HepG2 (cell line): ENCODE results near the gene PLIN5. TPM values are rescaled to one million over a fixed set of nuclear protein-coding genes. Genes with fewer than 3 reads are reported as not detected.

Experiments used
- CBX1 ChIP-seq: IDR thresholded peaks from one replicate; pipeline ENCODE4 v1.6.1; 2016; ENCODE audit warnings: antibody characterized with exemption, low read depth
- CREM ChIP-seq, 2 experiments: sonication (generic) in 1 of 2; formaldehyde crosslinking in 1 of 2; IDR thresholded peaks; 2 replicates each; pipeline versions ENCODE4 v1.4.0 to v1.6.1; 2016 to 2020; ENCODE audit warnings: antibody characterized with exemption in 1 of 2, mild to moderate bottlenecking in 1 of 2, missing genetic modification reagents in 1 of 2
- EHMT2 ChIP-seq: fragments of 200-600 bp; sonication (generic); IDR thresholded peaks from 2 replicates; pipeline ENCODE4 v1.7.0; 2017; ENCODE audit warnings: antibody characterized with exemption, low read depth, low read length, borderline replicate concordance
- ESRRA ChIP-seq: sonication (generic); formaldehyde crosslinking; IDR thresholded peaks from 2 replicates; pipeline ENCODE4 v1.5.1; 2020; ENCODE audit warnings: mild to moderate bottlenecking, low read depth, missing genetic modification reagents
- FOXA3 ChIP-seq: IDR thresholded peaks from 2 replicates; pipeline ENCODE4 v1.6.1; 2016; ENCODE audit warnings: missing genetic modification reagents, missing compliant biosample characterization
- FOXK2 ChIP-seq: fragments of 450-650 bp; IDR thresholded peaks from 2 replicates; pipeline ENCODE4 v1.6.1; 2016
- JUND ChIP-seq: sonication (generic); formaldehyde crosslinking; IDR thresholded peaks from 2 replicates; pipeline ENCODE4 v1.8.0; 2022; ENCODE audit warnings: mild to moderate bottlenecking, missing genetic modification reagents
- MYNN ChIP-seq: sonication (generic); formaldehyde crosslinking; IDR thresholded peaks from 2 replicates; pipeline ENCODE4 v1.4.0; 2020; ENCODE audit warnings: mild to moderate bottlenecking, low read depth, missing genetic modification reagents
- NFKB2 ChIP-seq: sonication (generic); formaldehyde crosslinking; IDR thresholded peaks from 2 replicates; pipeline ENCODE4 v1.4.0; 2020; ENCODE audit warnings: missing genetic modification reagents, borderline replicate concordance
- SKI ChIP-seq: fragments of 450-650 bp; IDR thresholded peaks from one replicate; pipeline ENCODE4 v1.6.1; 2018; ENCODE audit warnings: mild to moderate bottlenecking; ENCODE audit not compliant: partially characterized antibody
- SNRNP70 ChIP-seq: fragments of 200-400 bp; formaldehyde crosslinking; IDR thresholded peaks from 2 replicates; pipeline ENCODE4 v1.6.1; 2017; ENCODE audit warnings: mild to moderate bottlenecking, low read depth, low read length, moderate library complexity
- ZBTB7A ChIP-seq: sonication (generic); formaldehyde crosslinking; IDR thresholded peaks from 2 replicates; pipeline ENCODE4 v1.8.0; 2022; ENCODE audit warnings: mild to moderate bottlenecking, missing genetic modification reagents
- ZNF136 ChIP-seq: sonication (generic); formaldehyde crosslinking; IDR thresholded peaks from 2 replicates; pipeline ENCODE4 v1.8.1; 2022; ENCODE audit warnings: low read depth, mild to moderate bottlenecking, moderate library complexity, missing genetic modification reagents
- ZNF367 ChIP-seq: sonication (generic); formaldehyde crosslinking; IDR thresholded peaks from 2 replicates; pipeline ENCODE4 v1.4.0; 2020; ENCODE audit warnings: missing genetic modification reagents, borderline replicate concordance
- ZNF496 ChIP-seq: sonication (generic); formaldehyde crosslinking; IDR thresholded peaks from 2 replicates; pipeline ENCODE4 v1.8.1; 2023; ENCODE audit warnings: mild to moderate bottlenecking, moderate library complexity, missing genetic modification reagents; ENCODE audit not compliant: insufficient replicate concordance
- ZNF549 ChIP-seq: sonication (generic); formaldehyde crosslinking; IDR thresholded peaks from 2 replicates; pipeline ENCODE4 v1.5.0; 2020; ENCODE audit warnings: missing genetic modification reagents
- ZNF629 ChIP-seq: sonication (generic); formaldehyde crosslinking; conservative IDR thresholded peaks from 2 replicates; pipeline ENCODE4 v1.5.0; 2020; ENCODE audit warnings: missing genetic modification reagents
- ZNF644 ChIP-seq: IDR thresholded peaks from 2 replicates; pipeline ENCODE4 v1.6.1; 2016; ENCODE audit warnings: low read depth
- ZNF792 ChIP-seq: IDR thresholded peaks from 2 replicates; pipeline ENCODE4 v1.6.1; 2016
- ZNF891 ChIP-seq: sonication (generic); formaldehyde crosslinking; IDR thresholded peaks from 2 replicates; pipeline ENCODE4 v1.5.0; 2020; ENCODE audit warnings: mild to moderate bottlenecking, missing genetic modification reagents
- polyA plus RNA-seq, 8 experiments: library from polyadenylated mRNA; depleted of rRNA in 3 of 8; stranded (reverse) in 7 of 8; unstranded in 1 of 8; fragments of >200 nt; fragmentation: Illumina TruSeq in 4 of 8; extraction: Trizol in 4 of 8; gene quantifications; 2 replicates each; pipeline versions ENCODE4 v1.2.1 to v1.2.3, GENCODE V29; 2011 to 2016; ENCODE audit warnings: low read depth in 4 of 8, missing spikeins in 1 of 8, mixed read lengths in 1 of 8; ENCODE audit not compliant: insufficient read depth in 1 of 8
- total RNA-seq, 5 experiments: library from RNA; depleted of rRNA; stranded (reverse); fragments of >200 nt; fragmentation: Illumina TruSeq; extraction: Trizol; gene quantifications; 2 replicates each; pipeline ENCODE4 v1.2.3, GENCODE V29; 2016; ENCODE audit warnings: low read depth in 1 of 5
- TF ChIP-seq, protein P1 (sequence below): sonication (generic); formaldehyde crosslinking; IDR thresholded peaks from 2 replicates; pipeline ENCODE4 v1.8.0; 2022; ENCODE audit warnings: mild to moderate bottlenecking, missing genetic modification reagents; ENCODE audit not compliant: insufficient replicate concordance
- TF ChIP-seq, protein P2 (sequence below): sonication (generic); formaldehyde crosslinking; IDR thresholded peaks from 2 replicates; pipeline ENCODE4 v1.5.0; 2020; ENCODE audit warnings: missing genetic modification reagents, mild to moderate bottlenecking, borderline replicate concordance
- TF ChIP-seq, protein P3 (sequence below): sonication (generic); formaldehyde crosslinking; IDR thresholded peaks from 2 replicates; pipeline ENCODE4; 2020; ENCODE audit warnings: missing genetic modification reagents, mild to moderate bottlenecking, borderline replicate concordance
- TF ChIP-seq, protein P4 (sequence below): sonication (generic); formaldehyde crosslinking; IDR thresholded peaks from 2 replicates; pipeline ENCODE4 v1.4.0; 2020; ENCODE audit warnings: missing genetic modification reagents, borderline replicate concordance

PLIN5 gene
- total and polyA plus RNA-seq, 2 of the 13 experiments (the other 11 are each of a cell fraction or from before 2014, with no cell fraction given): 1.8 to 4.8 TPM

DNA sequence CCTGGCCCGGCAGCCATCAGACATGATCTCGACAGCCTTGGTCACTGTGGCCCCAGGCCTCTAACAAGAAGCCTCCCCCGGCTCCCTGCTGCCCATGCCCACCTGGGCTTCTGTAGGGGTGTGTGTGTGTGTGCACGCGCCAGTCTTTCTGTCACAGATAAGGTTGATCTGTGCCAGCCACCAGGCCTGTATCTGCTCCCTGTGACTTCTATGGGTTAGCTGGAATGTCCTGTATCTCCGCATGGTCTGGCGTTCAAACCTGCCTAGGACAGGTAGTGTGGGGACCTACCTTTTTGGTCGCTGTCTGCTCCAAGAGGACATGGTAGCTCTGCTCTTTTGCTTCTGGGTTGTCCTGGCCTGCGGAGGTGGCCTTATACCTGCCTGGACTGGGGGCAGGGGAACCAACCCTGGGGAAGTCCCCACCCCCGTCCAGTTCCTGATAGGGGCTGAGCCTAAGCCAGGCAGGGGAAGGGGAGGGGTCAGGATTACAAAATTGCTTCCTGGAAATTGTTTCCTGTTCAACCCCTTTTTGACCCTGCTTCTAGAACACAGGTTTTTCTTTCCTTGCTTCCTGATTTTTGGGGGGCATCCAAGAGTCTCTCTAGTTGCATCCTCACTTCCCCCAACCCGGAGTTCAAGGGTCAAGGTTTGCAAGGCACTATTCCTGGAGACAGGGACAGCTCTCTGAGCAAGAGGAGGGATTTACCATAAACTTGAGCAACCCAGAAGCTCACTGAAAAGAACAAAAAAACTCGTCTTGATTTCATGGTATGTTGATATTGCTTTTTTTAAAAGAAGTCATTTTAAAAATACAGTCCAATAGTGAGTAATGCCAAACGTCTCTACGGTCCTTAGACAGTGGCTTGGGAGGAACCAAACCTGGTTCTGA lies 4.9 kb upstream of the PLIN5 start, which contains the start of gene LRG1 (continued):
- TF ChIP-seq ESRRA (CRISPR knock-in tag) (0 out of 2 replicates have a peak, but pooled peaks have one; percentile 19), ZNF549 (CRISPR knock-in tag) (no peak), EHMT2 (no peak), ZNF496 (CRISPR knock-in tag) (no peak), JUND (no peak), FOXA3 (CRISPR knock-in tag) (no peak), SKI (no peak), FOXK2 (no peak), ZNF644 (0 out of 2 replicates have a peak, but pooled peaks have one; percentile 11), ZNF367 (CRISPR knock-in tag) (no peak), ZNF136 (CRISPR knock-in tag) (no peak), ZNF891 (CRISPR knock-in tag) (peak; percentile 71; the same call in 1 of the 2 replicates), SNRNP70 (no peak), CBX1 (peak; percentile 63), MYNN (peak; percentile 52; the same call in 1 of the 2 replicates), NFKB2 (CRISPR knock-in tag) (no peak), ZNF792 (CRISPR knock-in tag) (no peak; the same call in 1 of the 2 replicates), ZNF629 (no peak), ZBTB7A (CRISPR knock-in tag) (no peak), CREM (IDR thresholded peaks at IDR 0.05) (peak; percentile 52), CREM (CRISPR knock-in tag; IDR thresholded peaks at IDR 0.05) (no peak)
- TF ChIP-seq, protein P1, sequence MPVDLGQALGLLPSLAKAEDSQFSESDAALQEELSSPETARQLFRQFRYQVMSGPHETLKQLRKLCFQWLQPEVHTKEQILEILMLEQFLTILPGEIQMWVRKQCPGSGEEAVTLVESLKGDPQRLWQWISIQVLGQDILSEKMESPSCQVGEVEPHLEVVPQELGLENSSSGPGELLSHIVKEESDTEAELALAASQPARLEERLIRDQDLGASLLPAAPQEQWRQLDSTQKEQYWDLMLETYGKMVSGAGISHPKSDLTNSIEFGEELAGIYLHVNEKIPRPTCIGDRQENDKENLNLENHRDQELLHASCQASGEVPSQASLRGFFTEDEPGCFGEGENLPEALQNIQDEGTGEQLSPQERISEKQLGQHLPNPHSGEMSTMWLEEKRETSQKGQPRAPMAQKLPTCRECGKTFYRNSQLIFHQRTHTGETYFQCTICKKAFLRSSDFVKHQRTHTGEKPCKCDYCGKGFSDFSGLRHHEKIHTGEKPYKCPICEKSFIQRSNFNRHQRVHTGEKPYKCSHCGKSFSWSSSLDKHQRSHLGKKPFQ (CRISPR knock-in tag): peak; percentile 51
- TF ChIP-seq, protein P2, sequence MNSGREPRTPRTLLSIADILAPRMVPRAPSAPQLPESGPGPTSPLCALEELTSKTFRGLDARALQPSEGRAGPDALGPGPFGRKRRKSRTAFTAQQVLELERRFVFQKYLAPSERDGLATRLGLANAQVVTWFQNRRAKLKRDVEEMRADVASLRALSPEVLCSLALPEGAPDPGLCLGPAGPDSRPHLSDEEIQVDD: no peak
- TF ChIP-seq, protein P3, sequence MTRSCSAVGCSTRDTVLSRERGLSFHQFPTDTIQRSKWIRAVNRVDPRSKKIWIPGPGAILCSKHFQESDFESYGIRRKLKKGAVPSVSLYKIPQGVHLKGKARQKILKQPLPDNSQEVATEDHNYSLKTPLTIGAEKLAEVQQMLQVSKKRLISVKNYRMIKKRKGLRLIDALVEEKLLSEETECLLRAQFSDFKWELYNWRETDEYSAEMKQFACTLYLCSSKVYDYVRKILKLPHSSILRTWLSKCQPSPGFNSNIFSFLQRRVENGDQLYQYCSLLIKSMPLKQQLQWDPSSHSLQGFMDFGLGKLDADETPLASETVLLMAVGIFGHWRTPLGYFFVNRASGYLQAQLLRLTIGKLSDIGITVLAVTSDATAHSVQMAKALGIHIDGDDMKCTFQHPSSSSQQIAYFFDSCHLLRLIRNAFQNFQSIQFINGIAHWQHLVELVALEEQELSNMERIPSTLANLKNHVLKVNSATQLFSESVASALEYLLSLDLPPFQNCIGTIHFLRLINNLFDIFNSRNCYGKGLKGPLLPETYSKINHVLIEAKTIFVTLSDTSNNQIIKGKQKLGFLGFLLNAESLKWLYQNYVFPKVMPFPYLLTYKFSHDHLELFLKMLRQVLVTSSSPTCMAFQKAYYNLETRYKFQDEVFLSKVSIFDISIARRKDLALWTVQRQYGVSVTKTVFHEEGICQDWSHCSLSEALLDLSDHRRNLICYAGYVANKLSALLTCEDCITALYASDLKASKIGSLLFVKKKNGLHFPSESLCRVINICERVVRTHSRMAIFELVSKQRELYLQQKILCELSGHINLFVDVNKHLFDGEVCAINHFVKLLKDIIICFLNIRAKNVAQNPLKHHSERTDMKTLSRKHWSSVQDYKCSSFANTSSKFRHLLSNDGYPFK (CRISPR knock-in tag): peak; percentile 47; the same call in 1 of the 2 replicates
- TF ChIP-seq, protein P4, sequence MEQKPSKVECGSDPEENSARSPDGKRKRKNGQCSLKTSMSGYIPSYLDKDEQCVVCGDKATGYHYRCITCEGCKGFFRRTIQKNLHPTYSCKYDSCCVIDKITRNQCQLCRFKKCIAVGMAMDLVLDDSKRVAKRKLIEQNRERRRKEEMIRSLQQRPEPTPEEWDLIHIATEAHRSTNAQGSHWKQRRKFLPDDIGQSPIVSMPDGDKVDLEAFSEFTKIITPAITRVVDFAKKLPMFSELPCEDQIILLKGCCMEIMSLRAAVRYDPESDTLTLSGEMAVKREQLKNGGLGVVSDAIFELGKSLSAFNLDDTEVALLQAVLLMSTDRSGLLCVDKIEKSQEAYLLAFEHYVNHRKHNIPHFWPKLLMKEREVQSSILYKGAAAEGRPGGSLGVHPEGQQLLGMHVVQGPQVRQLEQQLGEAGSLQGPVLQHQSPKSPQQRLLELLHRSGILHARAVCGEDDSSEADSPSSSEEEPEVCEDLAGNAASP (CRISPR knock-in tag): 0 out of 2 replicates have a peak, but pooled peaks have one; percentile 45
